Raji (cell line): Measurements from ENCODE around the gene APOC3.

Experiments
- POLR2A ChIP-seq: IDR thresholded peaks from 2 replicates; pipeline ENCODE4 v1.6.1; 2011; ENCODE audit warnings: low read depth, low read length, control low read depth; ENCODE audit not compliant: insufficient read depth

APOC3 gene

GRCh38 chr11:116796548-116796947, 33.2 kb upstream of the APOC3 start:
- no peak for TF ChIP-seq POLR2A

GRCh38 chr11:116797816-116798215, 31.9 kb upstream of the APOC3 start:
- no peak for TF ChIP-seq POLR2A

DNA sequence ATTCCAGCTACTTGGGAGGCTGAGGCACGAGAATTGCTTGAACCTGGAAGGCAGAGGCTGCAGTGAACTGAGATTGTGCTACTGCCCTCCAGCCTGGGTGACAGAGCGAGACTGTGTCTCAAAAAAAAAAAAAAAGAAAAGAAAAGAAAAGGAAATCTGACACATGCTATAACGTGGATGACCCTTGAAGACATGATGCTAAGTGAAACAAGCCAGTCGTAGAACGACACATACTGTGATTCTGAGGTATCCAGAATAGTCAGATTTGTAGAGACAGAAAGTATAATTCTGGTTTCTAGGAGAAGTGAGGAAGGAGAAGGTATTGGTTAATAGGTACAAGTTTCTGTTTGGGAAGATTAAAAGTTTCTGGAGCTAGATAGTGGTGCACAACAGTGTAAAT, 31.3 kb upstream of the APOC3 start:
- TF ChIP-seq POLR2A, result no peak

- TF ChIP-seq POLR2A, result no peak
Observed at GRCh38 chr11:116800610-116801009, 29.1 kb upstream of the APOC3 start.

DNA sequence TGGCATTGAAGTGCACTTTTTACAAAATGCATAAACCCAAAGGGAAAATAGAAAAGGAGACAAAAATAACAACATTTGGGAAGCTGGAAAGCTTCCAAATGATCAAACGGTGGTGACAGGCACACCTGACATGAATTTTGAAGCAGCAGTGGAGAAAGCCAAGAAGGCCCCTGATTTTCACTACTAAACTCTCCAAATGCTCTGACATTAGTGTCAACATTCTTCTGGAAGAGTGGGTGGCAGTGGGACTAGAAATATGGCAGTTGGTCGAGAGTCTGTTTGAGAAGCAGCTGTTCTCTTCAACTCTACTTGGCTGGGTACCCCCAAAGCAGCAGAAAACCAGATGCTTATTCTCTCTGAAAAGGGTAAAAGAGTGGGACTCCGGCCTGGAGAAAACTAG, 25.7 kb upstream of the APOC3 start:
- TF ChIP-seq POLR2A, result no peak

DNA sequence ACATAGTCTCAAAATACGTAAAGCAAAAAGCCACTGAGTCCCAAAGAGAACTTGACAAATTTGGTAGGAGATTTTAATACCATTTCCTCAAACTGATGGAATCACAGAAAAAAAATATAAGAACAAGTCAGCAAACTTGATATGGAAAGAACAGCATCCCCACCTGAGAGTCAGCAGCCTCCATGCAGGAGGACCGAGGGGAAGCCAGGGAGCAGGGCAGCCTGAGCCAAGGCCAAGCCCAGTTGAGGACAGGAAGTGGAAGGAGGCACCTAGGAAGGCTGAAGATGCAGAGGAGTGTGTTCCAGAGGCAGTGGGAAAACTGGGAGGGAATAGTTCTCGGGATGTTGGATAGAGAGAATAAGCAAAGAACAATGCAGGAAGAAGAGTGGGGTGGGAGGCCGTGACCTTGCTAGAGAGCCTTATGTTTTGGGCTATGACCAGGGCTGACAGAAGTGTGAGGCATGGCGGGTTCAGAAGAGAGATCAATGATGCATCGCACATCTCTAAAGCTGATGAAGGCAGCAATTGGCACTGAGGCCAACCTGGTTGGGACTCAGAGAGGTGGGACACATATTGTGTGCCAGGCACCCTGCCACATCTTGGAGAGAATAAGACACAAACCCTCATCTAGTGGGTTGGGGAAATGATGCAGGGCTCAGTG, 22.0 kb upstream of the APOC3 start:
- no peak for TF ChIP-seq POLR2A

GRCh38 chr11:116808262-116809175, 21.2 kb upstream of the APOC3 start:
- no peak for TF ChIP-seq POLR2A

DNA sequence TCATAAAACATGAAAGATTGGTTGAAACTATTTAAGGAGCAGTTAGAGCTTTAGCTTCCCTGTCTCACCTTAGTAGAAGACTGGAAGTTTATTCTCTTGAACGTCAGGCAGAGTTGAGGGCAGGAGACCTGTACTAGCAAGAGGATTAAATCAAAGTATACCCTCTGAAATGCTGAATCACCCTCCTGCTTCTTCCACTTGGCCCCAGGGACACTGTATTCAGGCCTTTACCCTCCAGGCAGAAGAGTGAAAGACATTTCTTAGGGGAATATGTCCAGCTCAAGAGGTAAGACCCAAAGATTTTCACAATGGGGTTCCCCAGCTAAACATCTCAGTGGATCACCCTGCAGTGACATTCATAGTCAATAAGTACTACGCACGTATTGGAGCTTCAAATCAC, 18.5 kb upstream of the APOC3 start:
- TF ChIP-seq POLR2A, result no peak

- no peak for TF ChIP-seq POLR2A
Observed at GRCh38 chr11:116812109-116812508, 17.6 kb upstream of the APOC3 start.

- no peak for TF ChIP-seq POLR2A
Observed at GRCh38 chr11:116813170-116813569, 16.5 kb upstream of the APOC3 start.

GRCh38 chr11:116813781-116814471, 15.8 kb upstream of the APOC3 start:
- TF ChIP-seq POLR2A, result no peak

DNA sequence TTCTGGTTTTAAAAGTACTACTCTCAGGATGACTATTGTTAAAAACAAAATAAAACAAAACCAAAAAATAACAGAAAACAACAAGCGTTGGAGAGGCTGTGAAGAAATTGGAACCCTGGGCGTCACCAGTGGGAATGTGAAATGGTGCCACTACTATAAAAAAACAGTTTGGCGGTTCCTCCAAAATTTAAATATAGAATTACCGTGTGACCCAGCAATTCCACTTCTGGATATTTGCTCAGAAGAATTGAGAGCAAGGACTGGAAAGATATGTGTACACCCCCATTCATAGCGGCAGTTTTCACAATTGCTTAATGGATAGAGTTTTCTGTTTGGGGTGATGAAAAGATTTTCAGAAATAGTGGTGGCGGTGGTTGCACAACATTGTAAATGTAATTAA, 15.2 kb upstream of the APOC3 start:
- TF ChIP-seq POLR2A, result no peak

DNA sequence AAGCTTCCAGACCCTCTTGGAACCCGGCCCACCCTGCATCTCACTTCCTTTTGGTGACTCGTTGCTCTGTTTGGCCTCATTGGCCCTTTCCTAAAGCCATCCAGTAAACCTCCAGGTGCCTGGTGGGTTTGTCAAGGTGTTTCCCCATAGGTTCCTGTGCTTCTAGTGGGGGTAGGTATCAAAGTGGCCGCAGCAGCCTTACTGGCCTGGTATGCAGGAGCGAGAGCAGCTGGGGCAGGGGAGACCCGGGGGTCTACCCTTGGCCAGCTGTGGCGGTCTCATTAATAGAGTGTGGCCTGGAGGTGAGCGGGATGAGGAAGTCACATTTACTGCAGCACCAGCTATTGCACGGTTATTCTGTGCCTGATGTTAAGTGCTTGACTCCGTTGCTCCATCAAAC, 10.7 kb upstream of the APOC3 start:
- no peak for TF ChIP-seq POLR2A

GRCh38 chr11:116821050-116821918, 8.4 kb upstream of the APOC3 start:
- TF ChIP-seq POLR2A, result no peak

- no peak for TF ChIP-seq POLR2A
Observed at GRCh38 chr11:116822575-116822974, 7.1 kb upstream of the APOC3 start.
